ENCODE measurements around the gene EPC2. TPM values are rescaled to one million over a fixed set of nuclear protein-coding genes. Genes with fewer than 3 reads are reported as not detected.

Gene EPC2
- total RNA-seq, 1 donor from 2014 or later: 40.1 TPM

DNA sequence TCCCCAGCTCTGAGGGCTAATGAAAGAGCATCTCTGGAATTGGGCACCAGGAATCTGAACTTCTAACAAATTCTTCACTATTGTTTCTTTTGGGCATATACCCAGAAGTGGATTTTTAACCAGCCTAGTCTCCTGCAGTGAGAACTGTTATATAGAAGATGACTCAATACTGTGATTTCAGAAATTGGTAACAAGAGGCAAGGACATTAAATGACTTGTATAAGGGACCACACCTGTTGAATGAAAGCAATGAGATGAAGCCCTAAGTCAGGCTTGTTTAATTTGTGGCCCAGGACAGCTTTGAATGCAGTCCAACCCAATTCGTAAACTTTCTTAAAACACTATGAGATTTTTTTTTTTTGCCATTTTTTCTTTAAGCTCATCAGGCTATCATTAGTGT lies 57.9 kb downstream of the EPC2 start:
- DNase-seq (no peak), ATAC-seq (no peak)
- Histone ChIP-seq H3K36me3 (no peaks in the 10 kb centered on the region), H3K27ac (no peak overlapping the region), H3K4me3 (no peak overlapping the region), H3K4me1 (no peaks in the 10 kb centered on the region), H3K27me3 (no peaks in the 10 kb centered on the region), H3K9me3 (peaks cover 12% of the 10 kb centered on the region)
- TF ChIP-seq, protein P1, sequence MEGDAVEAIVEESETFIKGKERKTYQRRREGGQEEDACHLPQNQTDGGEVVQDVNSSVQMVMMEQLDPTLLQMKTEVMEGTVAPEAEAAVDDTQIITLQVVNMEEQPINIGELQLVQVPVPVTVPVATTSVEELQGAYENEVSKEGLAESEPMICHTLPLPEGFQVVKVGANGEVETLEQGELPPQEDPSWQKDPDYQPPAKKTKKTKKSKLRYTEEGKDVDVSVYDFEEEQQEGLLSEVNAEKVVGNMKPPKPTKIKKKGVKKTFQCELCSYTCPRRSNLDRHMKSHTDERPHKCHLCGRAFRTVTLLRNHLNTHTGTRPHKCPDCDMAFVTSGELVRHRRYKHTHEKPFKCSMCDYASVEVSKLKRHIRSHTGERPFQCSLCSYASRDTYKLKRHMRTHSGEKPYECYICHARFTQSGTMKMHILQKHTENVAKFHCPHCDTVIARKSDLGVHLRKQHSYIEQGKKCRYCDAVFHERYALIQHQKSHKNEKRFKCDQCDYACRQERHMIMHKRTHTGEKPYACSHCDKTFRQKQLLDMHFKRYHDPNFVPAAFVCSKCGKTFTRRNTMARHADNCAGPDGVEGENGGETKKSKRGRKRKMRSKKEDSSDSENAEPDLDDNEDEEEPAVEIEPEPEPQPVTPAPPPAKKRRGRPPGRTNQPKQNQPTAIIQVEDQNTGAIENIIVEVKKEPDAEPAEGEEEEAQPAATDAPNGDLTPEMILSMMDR (IDR thresholded peaks at IDR 0.05): no peak
- intact Hi-C loops (cut with DNase I): no loop called here

DNA sequence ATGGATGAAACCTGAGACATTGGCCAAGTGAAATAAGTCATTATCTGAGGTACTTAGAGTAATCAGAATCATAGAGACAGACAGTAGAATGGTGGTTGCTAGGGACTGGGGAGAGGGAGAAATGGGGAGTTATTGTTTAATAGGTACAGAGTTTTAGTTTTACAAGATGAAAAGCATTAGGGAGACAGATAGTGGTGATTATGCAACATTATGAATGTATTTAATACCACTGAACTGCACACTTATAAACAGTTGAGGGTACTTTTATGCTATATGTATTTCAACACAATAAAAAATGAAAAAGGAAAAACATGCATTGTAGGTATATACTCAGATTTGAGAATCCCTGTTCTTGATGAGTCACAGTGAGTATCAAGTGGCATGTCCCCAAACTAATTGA lies 59.7 kb downstream of the EPC2 start:
- Histone ChIP-seq H3K36me3 (no peaks in the 10 kb centered on the region), H3K4me3 (no peak overlapping the region), H3K27ac (no peak overlapping the region), H3K9me3 (peaks cover 12% of the 10 kb centered on the region), H3K27me3 (no peaks in the 10 kb centered on the region), H3K4me1 (no peaks in the 10 kb centered on the region)
- intact Hi-C loops (cut with DNase I): no loop called here
- TF ChIP-seq, protein P1 (IDR thresholded peaks at IDR 0.05): no peak
- no peak for ATAC-seq
- no peak for DNase-seq

DNA sequence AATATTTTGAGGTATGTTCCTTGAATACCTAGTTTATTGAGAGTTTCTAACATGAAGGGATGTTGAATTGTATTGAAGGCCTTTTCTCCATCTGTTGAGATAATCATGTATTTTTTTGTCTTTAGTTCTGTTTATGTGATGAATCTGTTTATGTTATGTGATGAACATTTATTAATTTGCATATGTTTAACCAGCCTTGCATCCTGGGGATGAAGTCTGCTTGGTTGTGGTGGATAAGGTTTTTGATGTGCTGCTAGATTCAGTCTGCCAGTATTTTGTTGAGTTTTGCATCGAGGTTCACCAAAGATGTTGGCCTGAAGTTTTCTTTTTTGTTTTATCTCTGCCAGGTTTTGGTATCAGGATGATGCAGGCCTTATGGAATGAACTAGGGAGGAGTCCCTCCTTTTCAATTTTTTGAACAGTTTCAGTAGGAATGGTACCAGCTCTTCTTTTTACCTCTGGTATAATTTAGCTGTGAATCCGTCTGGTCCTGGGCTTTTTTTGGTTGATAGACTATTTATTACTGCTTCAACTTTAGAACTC lies 71.9 kb downstream of the EPC2 start:
- no peaks in the 10 kb centered on the region for H3K36me3 ChIP-seq
- no peak for ATAC-seq
- H3K4me1 ChIP-seq: peaks cover 7% of the 10 kb centered on the region
- no peak overlapping the region for H3K27ac ChIP-seq
- no peak for DNase-seq
- H3K27me3 ChIP-seq: no peaks in the 10 kb centered on the region
- H3K9me3 ChIP-seq: no peaks in the 10 kb centered on the region
- intact Hi-C loops (cut with DNase I): no loop called here
- TF ChIP-seq, protein P1 (IDR thresholded peaks at IDR 0.05): no peak
- H3K4me3 ChIP-seq: no peak overlapping the region

DNA sequence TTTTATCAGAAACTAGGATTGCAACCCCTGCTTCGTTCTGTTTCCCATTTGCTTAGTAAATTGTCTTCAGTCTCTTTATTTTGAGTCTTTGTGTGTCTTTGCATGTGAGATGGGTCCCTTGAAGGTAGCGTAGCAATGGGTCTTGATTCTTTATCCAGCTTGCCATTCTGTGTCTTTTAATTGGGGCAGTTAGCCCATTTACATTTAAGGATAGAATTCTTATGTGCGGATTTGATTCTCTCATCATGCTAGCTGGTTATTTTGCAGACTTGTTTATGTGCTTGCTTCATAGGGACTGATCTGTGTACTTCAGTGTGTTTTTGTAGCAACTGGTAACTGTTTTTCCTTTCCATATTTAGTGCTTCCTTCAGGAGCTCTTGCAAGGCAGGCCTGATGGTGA lies 73.5 kb downstream of the EPC2 start:
- intact Hi-C loops (cut with DNase I): no loop called here
- ATAC-seq (no peak), DNase-seq (no peak)
- H3K9me3 ChIP-seq: no peaks in the 10 kb centered on the region
- TF ChIP-seq, protein P1 (IDR thresholded peaks at IDR 0.05): no peak
- peaks cover 14% of the 10 kb centered on the region for H3K4me1 ChIP-seq
- no peak overlapping the region for H3K4me3 ChIP-seq
- H3K36me3 ChIP-seq: no peaks in the 10 kb centered on the region
- H3K27ac ChIP-seq: no peak overlapping the region
- no peaks in the 10 kb centered on the region for H3K27me3 ChIP-seq

DNA sequence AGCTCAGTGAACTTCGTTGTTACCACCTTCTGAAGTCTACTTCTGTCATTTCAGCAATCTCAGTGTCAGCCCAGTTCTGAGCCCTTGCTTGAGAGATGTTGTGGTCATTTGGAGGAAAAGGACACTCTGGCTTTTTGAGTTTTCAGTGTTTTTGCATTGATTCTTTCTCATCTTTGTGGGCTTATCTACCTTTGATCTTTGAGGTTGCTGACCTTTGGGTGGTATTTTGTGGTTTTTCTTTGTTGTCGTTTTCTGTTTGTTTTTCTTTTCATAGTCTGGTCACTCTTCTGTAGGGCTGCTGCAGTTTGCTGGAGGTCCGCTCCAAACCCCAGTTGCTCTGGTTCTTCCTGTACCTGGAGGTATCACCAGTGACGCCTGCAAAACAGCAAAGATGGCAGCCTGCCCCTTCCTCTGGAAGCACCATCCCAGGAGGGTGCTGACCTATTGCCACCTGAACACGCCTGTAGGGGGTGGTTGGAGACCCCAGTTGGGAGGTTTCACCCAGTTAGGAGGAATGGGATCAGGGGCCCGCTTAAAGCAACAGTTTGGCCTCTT lies 74.7 kb downstream of the EPC2 start:
- Histone ChIP-seq H3K4me1 (peaks cover 14% of the 10 kb centered on the region), H3K4me3 (no peak overlapping the region), H3K9me3 (no peaks in the 10 kb centered on the region), H3K27ac (no peak overlapping the region), H3K27me3 (no peaks in the 10 kb centered on the region), H3K36me3 (no peaks in the 10 kb centered on the region)
- no peak for DNase-seq
- no peak for ATAC-seq
- intact Hi-C loops (cut with DNase I): no loop called here
- TF ChIP-seq, protein P1 (IDR thresholded peaks at IDR 0.05): no peak
